ENCODE data around the gene TMEM59L.
A peak's percentile ranks its signal among the peaks of the same experiment; 100 is the strongest.

Gene TMEM59L

GRCh38 chr19:18609717-18610051 lies 3.0 kb upstream of the TMEM59L start:
- no peak for DNase-seq

- no peak for DNase-seq
These were observed 2.5 kb upstream of the TMEM59L start for GRCh38 chr19:18610245-18610555.

- DNase-seq: no peak
These were observed 1.9 kb upstream of the TMEM59L start for GRCh38 chr19:18610556-18611326.

GRCh38 chr19:18611327-18612050 lies 1.2 kb upstream of the TMEM59L start:
- no peak for DNase-seq

- DNase-seq: no peak
These were observed 459 bp upstream of the TMEM59L start for GRCh38 chr19:18612051-18612771.

- no peak for DNase-seq
These were observed 1.0 kb downstream of the TMEM59L start for GRCh38 chr19:18613589-18614234.

GRCh38 chr19:18616023-18616422 lies 3.4 kb downstream of the TMEM59L start:
- DNase-seq: no peak

- DNase-seq: no peak
These were observed 4.9 kb downstream of the TMEM59L start for GRCh38 chr19:18617562-18617961.

- no peak for DNase-seq
These were observed 5.6 kb downstream of the TMEM59L start for GRCh38 chr19:18618236-18618635.

GRCh38 chr19:18620311-18620710 lies 7.6 kb downstream of the TMEM59L start:
- DNase-seq: no peak

GRCh38 chr19:18620902-18621301 lies 8.2 kb downstream of the TMEM59L start:
- DNase-seq: no peak

GRCh38 chr19:18626906-18627305 lies 14.2 kb downstream of the TMEM59L start:
- no peak for DNase-seq

- no peak for DNase-seq
These were observed 16.8 kb downstream of the TMEM59L start for GRCh38 chr19:18629166-18630088.

GRCh38 chr19:18633321-18633720 lies 20.7 kb downstream of the TMEM59L start:
- DNase-seq: no peak

- no peak for DNase-seq
These were observed 22.1 kb downstream of the TMEM59L start for GRCh38 chr19:18634612-18635297.

- no peak for DNase-seq
These were observed 23.1 kb downstream of the TMEM59L start for GRCh38 chr19:18635831-18636182.

- peak; percentile 96 for DNase-seq
These were observed 23.7 kb downstream of the TMEM59L start for GRCh38 chr19:18636183-18636968.

- no peak for DNase-seq
These were observed 24.4 kb downstream of the TMEM59L start, which contains the start of gene KLHL26 for GRCh38 chr19:18636969-18637629. Gene KLHL26, plus strand, starts transcription at chr19:18637028. Its CDS starts 27 bp downstream, at chr19:18637055.

GRCh38 chr19:18637673-18638630 lies 25.3 kb downstream of the TMEM59L start:
- peak; percentile 19 to 46 for DNase-seq
